Activated B cell treated with CpG ODN at 0.5 μM for 24 hours (primary cell): ENCODE results near the gene TEAD1. TPM values are rescaled to one million over a fixed set of nuclear protein-coding genes. Genes with fewer than 3 reads are reported as not detected.

Source experiments
- ATAC-seq: fragments of 200-7000 bp; cut with Tn5 transposase; one replicate; pipeline ENCODE4 v1.10.0; 2021; ENCODE audit warnings: low read depth, mild to moderate bottlenecking, moderate library complexity
- CTCF ChIA-PET: fragments of 350-600 bp; sonication (Branson Sonifier 250); formaldehyde crosslinking; loops from one replicate; lab custom pipeline; 2021; ENCODE audit warnings: antibody characterized with exemption; lab: Charles Lee
- POLR2A ChIA-PET: fragments of 350-600 bp; sonication (Branson Sonifier 250); formaldehyde crosslinking; loops from one replicate; lab custom pipeline; 2021; ENCODE audit warnings: antibody characterized with exemption; lab: Charles Lee
- DNase-seq: peaks from one replicate; pipeline ENCODE4 v3.0.0; 2022
- H3K27ac Mint-ChIP-seq: one replicate; pipeline ENCODE4 v1.8.0; 2020; ENCODE audit warnings: mixed read lengths
- H3K27me3 Mint-ChIP-seq: one replicate; pipeline ENCODE4 v1.8.0; 2021; ENCODE audit warnings: mixed read lengths
- H3K36me3 Mint-ChIP-seq: one replicate; pipeline ENCODE4 v1.8.0; 2021; ENCODE audit warnings: low read depth, mixed read lengths
- H3K4me1 Mint-ChIP-seq: one replicate; pipeline ENCODE4 v1.8.0; 2021; ENCODE audit warnings: mixed read lengths
- H3K4me3 Mint-ChIP-seq: one replicate; pipeline ENCODE4 v1.8.0; 2020; ENCODE audit warnings: mild to moderate bottlenecking, mixed read lengths
- H3K9me3 Mint-ChIP-seq: one replicate; pipeline ENCODE4 v1.8.0; 2020; ENCODE audit warnings: mixed read lengths
- CTCF ChIP-seq: fragments of 200-600 bp; IDR thresholded peaks from one replicate; pipeline ENCODE4 v1.8.0; 2022; ENCODE audit warnings: antibody characterized with exemption, mild to moderate bottlenecking
- intact Hi-C: fragments of 100-400 bp; cut with micrococcal nuclease; formaldehyde crosslinking; loops from one replicate; pipeline ENCODE4 v1.15.1; 2024
- total RNA-seq: library from RNA; stranded (reverse); gene quantifications from 2 replicates; pipeline ENCODE4 v1.2.3, GENCODE V29; 2022

The TEAD1 gene
- total RNA-seq, 1 donor from 2014 or later = 0.07 TPM

DNA sequence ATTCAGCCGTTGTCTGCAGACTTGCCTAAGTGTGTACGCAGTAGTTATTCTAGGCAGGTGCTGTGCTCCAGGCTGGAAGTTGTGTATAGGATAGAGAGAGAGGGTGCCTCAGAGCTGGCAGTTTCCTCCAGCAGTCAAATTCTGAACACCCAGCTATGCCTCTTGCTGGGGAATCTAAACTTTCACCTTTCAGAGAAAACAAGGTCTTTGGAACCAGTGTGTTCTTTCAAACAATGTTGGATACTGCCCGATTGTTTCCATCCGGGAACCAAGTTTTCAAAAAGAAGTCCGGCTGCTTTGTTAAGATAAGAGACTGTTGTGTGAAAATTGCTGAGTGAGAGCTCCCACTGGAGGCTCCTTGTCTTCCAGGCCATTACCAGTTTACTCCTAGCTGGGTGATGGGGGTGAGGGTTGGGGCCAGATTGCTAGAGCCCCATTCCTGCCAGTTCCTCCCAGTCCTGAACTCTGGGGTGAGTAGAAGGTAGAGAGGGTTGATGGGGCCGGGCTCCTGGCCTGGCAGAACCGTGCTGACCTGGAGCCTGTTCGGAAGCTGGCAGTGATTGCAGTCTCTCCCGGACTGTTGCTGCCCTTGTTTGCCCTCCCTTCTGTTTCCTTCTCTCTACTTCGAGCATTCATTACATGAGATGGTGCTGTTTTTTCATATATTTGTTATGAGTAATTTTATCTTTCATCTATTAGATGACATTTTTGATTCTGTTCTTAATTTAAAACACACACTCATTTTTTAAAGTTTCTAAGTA lies 150.2 kb downstream of the TEAD1 start:
- no peak for ATAC-seq
- CTCF ChIA-PET = no interaction called here
- Mint-ChIP-seq H3K9me3 (no peaks in the 10 kb centered on the region), H3K4me3 (no peak overlapping the region), H3K4me1 (peaks cover 4% of the 10 kb centered on the region), H3K36me3 (no peaks in the 10 kb centered on the region), H3K27ac (no peak overlapping the region), H3K27me3 (peaks cover 34% of the 10 kb centered on the region)
- no peak for DNase-seq
- TF ChIP-seq CTCF = no peak
- intact Hi-C loops = no loop called here
- POLR2A ChIA-PET = no interaction called here

GRCh38 chr11:12826441-12826840 lies 152.2 kb downstream of the TEAD1 start:
- peaks cover 47% of the 10 kb centered on the region for H3K27me3 Mint-ChIP-seq
- intact Hi-C loops = no loop called here

DNA sequence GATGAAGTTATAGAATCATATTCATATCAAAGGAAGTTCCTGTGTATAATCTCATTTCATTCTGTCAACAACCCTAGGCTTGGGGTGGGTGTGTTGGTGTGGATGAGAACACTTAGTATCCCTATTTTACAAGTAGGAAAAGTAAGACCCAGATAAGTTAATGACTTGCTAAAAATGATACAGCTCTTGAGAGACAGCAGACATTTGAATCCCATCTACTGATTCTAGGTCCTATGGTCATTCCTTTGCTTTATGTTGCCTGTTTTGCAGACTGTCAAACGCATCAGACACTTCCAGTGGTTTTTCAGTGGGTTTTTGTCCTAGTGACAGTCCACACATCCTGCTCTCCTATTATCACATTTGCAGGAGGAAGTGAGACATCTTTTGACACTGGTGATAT lies 153.1 kb downstream of the TEAD1 start:
- H3K4me3 Mint-ChIP-seq = no peak overlapping the region
- TF ChIP-seq CTCF = no peak
- no peaks in the 10 kb centered on the region for H3K9me3 Mint-ChIP-seq
- ATAC-seq (no peak), DNase-seq (no peak)
- H3K4me1 Mint-ChIP-seq = peaks cover 4% of the 10 kb centered on the region
- no peaks in the 10 kb centered on the region for H3K36me3 Mint-ChIP-seq
- intact Hi-C loops = no loop called here
- ChIA-PET POLR2A (no interaction called here), CTCF (no interaction called here)
- peaks cover 46% of the 10 kb centered on the region for H3K27me3 Mint-ChIP-seq
- no peak overlapping the region for H3K27ac Mint-ChIP-seq

More at GRCh38 chr11:12826441-12826840, 152.2 kb downstream of the TEAD1 start:
- H3K36me3 Mint-ChIP-seq = no peaks in the 10 kb centered on the region
- ChIA-PET POLR2A (no interaction called here), CTCF (no interaction called here)
- DNase-seq (no peak), ATAC-seq (no peak)
- H3K4me1 Mint-ChIP-seq = peaks cover 4% of the 10 kb centered on the region
- H3K27ac Mint-ChIP-seq = no peak overlapping the region
- H3K4me3 Mint-ChIP-seq = no peak overlapping the region
- H3K9me3 Mint-ChIP-seq = no peaks in the 10 kb centered on the region
- no peak for TF ChIP-seq CTCF

DNA sequence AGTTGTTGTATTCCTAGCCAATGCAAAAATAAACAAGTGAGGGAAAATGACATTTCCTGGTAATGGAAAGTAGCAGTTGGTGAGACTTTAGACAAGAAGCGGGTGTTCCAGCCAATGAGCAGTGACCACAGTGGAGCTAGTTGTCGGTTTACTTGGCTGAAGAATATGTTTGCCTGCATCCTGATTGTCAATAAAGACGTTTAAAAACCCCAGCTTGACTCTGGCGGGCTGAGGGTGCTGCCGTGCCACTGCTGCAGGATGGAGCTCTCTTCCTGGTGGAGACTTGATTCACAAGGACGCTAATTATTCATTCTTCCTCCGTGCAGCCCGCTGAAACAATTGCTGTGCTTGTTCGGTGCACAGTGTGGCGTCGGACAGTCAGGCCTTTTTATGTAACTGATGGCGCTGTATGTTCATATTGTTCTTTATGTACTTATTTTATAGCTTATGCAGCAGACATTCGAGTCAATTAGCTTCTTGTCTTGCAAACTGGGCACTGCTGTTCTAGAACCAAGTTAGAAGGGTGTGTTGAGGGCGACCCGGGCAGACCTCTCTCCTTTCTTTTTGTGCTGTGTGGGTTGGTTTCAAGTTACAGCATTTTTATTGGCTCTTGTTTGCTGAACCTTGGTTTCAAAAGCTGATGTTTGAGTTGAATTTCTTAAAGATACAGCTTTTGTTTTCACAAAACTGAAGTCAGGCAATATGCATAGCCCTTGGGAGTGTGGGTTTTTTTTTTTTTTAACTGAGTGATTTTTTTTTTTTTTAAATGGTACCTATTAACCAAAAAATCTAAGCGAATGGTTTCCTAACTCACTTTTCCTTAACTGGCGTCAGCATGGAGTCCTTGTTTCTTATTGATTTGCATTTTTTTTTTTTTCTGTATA lies 153.9 kb downstream of the TEAD1 start:
- Mint-ChIP-seq H3K36me3 (no peaks in the 10 kb centered on the region), H3K4me1 (peaks cover 4% of the 10 kb centered on the region), H3K4me3 (no peak overlapping the region), H3K27me3 (peaks cover 46% of the 10 kb centered on the region), H3K27ac (no peak overlapping the region), H3K9me3 (no peaks in the 10 kb centered on the region)
- DNase-seq (no peak), ATAC-seq (no peak)
- ChIA-PET CTCF (no interaction called here), POLR2A (no interaction called here)
- intact Hi-C loops = no loop called here
- no peak for TF ChIP-seq CTCF

GRCh38 chr11:12829131-12829530 lies 154.9 kb downstream of the TEAD1 start:
- ChIA-PET POLR2A (no interaction called here), CTCF (no interaction called here)
- H3K27ac Mint-ChIP-seq = no peak overlapping the region
- DNase-seq = no peak
- no peak for TF ChIP-seq CTCF
- H3K4me3 Mint-ChIP-seq = no peak overlapping the region
- no peaks in the 10 kb centered on the region for H3K36me3 Mint-ChIP-seq
- H3K4me1 Mint-ChIP-seq = peaks cover 4% of the 10 kb centered on the region
- no peaks in the 10 kb centered on the region for H3K9me3 Mint-ChIP-seq
- intact Hi-C loops = no loop called here
- peaks cover 39% of the 10 kb centered on the region for H3K27me3 Mint-ChIP-seq
- ATAC-seq = no peak
